Neutrophil (primary cell): Measurements from ENCODE around the gene ABHD16B.
A peak's percentile ranks its signal among the peaks of the same experiment; 100 is the strongest.

Source experiments
- H3K27ac ChIP-seq: fragments of 200-600 bp; sonication (generic); 2 replicates; pipeline ENCODE4 v1.5.1; 2016; ENCODE audit warnings: mild to moderate bottlenecking, moderate library complexity
- H3K27me3 ChIP-seq: fragments of 200-600 bp; sonication (generic); 2 replicates; pipeline ENCODE4 v1.6.0; 2016; ENCODE audit warnings: mild to moderate bottlenecking
- H3K36me3 ChIP-seq: fragments of 200-600 bp; sonication (generic); 2 replicates; pipeline ENCODE4 v1.5.1; 2017
- H3K4me1 ChIP-seq, 2 experiments: fragments of 200-600 bp in 1 of 2; sonication (generic) in 1 of 2; 1 replicate in 1 of 2; 2 replicates in 1 of 2; pipeline versions ENCODE4 v1.5.1 to v1.6.1; 2013 to 2016; ENCODE audit warnings: low read depth in 1 of 2, low read length in 1 of 2, mild to moderate bottlenecking in 1 of 2, moderate library complexity in 1 of 2; ENCODE audit not compliant: control insufficient read depth in 1 of 2, insufficient read depth in 1 of 2
- H3K4me3 ChIP-seq, 2 experiments: fragments of 200-600 bp in 1 of 2; sonication (generic) in 1 of 2; 1 replicate in 1 of 2; 2 replicates in 1 of 2; pipeline ENCODE4 v1.5.1; 2013 to 2016; ENCODE audit warnings: low read depth in 1 of 2, low read length in 1 of 2, mild to moderate bottlenecking in 1 of 2, moderate library complexity in 1 of 2
- H3K9me3 ChIP-seq: fragments of 200-600 bp; sonication (generic); 2 replicates; pipeline ENCODE4 v1.5.1; 2016
- TF ChIP-seq, protein P1 (sequence below): fragments of 200-600 bp; sonication (generic); IDR thresholded peaks from 2 replicates; pipeline ENCODE4 v1.5.1; 2016; ENCODE audit warnings: antibody characterized with exemption

Gene ABHD16B

DNA sequence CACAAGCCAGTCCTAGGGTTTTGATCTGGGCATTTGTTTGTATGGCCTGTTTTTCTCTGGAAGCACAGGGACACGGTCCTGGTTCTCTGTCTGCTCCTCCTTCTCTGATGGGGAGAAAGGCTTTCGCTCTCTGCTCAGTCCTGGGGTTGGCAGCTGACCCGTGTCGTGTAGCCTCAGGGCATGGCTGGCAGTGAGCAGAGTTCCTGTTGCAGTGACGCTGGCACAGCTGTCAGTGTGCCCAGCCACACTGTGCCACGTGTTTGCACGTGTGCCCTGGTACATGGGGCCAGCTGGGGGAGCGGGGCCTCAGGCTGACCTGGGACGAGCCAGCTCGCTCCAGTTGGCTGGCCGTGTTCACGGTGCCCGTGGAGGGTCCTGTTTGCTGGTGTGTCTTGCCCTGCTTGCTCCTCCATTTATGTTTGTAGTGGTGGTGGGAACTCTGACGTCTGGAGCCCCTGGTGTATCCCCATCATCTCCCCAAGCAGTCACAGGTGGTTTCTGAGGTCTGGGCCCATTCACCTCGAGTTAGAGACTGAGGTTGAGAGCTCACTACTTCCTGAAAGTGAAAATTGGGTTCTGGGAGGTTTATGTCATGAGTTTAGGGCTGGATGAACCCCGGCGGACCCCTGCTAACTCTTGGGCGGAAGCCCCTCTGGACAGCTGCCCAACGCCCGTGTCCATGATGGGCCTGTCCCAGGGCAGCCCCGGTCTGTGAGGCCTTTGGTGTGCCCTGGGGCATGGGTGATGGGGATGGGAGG is 23.4 kb downstream of the ABHD16B start:
- TF ChIP-seq, protein P1, sequence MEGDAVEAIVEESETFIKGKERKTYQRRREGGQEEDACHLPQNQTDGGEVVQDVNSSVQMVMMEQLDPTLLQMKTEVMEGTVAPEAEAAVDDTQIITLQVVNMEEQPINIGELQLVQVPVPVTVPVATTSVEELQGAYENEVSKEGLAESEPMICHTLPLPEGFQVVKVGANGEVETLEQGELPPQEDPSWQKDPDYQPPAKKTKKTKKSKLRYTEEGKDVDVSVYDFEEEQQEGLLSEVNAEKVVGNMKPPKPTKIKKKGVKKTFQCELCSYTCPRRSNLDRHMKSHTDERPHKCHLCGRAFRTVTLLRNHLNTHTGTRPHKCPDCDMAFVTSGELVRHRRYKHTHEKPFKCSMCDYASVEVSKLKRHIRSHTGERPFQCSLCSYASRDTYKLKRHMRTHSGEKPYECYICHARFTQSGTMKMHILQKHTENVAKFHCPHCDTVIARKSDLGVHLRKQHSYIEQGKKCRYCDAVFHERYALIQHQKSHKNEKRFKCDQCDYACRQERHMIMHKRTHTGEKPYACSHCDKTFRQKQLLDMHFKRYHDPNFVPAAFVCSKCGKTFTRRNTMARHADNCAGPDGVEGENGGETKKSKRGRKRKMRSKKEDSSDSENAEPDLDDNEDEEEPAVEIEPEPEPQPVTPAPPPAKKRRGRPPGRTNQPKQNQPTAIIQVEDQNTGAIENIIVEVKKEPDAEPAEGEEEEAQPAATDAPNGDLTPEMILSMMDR, result no peak
- Histone ChIP-seq H3K27me3 (no peaks in the 10 kb centered on the region), H3K27ac (no peak overlapping the region), H3K4me1 (peaks cover 11% of the 10 kb centered on the region in 2 experiments), H3K4me3 (no peak overlapping the region), H3K36me3 (peaks cover 95% of the 10 kb centered on the region), H3K9me3 (no peaks in the 10 kb centered on the region)

DNA sequence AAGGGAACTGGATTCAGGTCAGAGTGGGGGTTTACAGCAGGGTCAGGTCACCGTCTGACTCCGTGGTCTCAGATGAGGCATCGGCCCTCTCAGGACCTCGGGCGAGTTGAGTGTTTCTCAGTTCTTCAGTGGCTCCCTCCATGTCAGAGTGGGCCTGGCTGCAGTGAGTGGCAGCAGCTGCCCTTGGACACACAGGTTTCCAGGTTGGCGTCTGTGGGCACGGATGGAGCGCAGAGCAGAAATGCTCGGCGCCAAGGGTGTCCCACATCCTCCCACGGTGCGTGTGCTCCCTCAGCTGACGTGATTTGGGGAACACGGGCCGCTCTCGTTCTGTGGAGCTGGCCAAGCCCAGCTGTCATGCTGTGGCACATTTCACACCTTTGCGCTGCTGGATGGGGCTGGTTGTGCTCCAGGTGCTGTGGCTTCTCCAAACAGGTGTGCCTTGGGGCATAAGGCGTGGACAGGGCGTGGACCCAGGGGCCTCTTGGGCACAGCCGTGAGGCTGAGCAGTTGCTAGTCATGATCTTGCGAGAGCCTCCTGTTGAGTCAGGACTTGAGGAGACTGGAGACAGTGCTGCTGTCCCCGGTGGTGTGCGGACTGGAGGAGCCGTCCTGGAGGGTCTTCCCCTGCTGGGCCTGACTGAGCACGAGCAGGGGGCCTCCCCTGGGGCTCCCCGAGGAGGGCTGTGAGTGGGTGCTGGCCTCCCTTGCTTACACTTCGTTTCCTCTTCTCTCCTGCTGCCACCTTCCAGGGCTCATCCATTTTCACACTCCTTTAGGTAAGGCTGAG is 24.2 kb downstream of the ABHD16B start:
- TF ChIP-seq, protein P1, result no peak
- H3K27me3 ChIP-seq, result no peaks in the 10 kb centered on the region
- H3K27ac ChIP-seq, result peak overlapping the region; percentile 31
- H3K36me3 ChIP-seq, result peaks cover 100% of the 10 kb centered on the region
- H3K4me1 ChIP-seq, result peaks cover 18 to 19% of the 10 kb centered on the region in 2 experiments
- no peaks in the 10 kb centered on the region for H3K9me3 ChIP-seq
- no peak overlapping the region for H3K4me3 ChIP-seq

DNA sequence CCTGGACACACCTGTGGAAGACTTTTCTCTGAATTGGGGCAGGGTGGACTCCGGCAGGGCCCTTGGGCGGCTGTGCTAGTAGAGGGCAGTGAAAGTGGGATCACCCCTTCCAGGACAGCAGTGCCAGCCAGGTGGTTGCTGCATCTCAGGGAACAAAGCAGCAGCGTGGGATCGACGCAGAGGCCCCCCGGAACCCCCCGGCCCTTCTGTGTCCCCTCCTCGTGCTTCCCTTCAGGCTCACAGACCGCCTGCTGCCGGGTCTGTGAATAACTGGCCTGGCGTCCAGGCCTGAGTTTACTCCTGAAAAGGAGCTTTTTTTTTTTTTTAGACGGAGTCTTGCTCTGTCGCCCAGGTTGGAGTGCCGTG is 24.7 kb downstream of the ABHD16B start:
- Histone ChIP-seq H3K27me3 (no peaks in the 10 kb centered on the region), H3K36me3 (peaks cover 100% of the 10 kb centered on the region), H3K27ac (peak overlapping the region; percentile 31), H3K4me1 (peaks cover 24% of the 10 kb centered on the region in 2 experiments), H3K9me3 (no peaks in the 10 kb centered on the region), H3K4me3 (no peak overlapping the region)
- TF ChIP-seq, protein P1, result no peak

DNA sequence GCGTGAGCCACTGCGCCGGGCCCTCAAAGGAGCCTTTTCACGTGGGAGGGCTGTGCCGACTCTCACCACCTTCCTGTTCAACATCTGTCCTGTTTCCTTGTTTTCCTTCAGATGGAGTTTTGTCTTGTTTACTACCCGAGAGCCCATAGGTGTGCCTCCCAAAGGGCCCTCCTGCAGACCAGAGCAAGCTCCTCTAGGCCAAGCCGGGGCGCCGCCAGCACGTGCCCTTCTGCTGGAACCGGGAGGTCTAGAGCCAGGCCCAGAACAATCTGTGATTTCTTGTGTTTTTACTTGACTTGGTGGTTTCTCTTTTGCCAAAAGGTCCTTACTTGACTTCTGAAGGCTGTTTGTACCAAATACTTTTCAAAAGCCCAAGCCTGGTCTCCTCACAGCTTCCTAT is 25.6 kb downstream of the ABHD16B start:
- Histone ChIP-seq H3K4me3 (no peak overlapping the region), H3K27ac (peak overlapping the region; percentile 29), H3K9me3 (no peaks in the 10 kb centered on the region), H3K4me1 (peaks cover 27 to 28% of the 10 kb centered on the region in 2 experiments), H3K36me3 (peaks cover 100% of the 10 kb centered on the region), H3K27me3 (no peaks in the 10 kb centered on the region)
- TF ChIP-seq, protein P1, result no peak

DNA sequence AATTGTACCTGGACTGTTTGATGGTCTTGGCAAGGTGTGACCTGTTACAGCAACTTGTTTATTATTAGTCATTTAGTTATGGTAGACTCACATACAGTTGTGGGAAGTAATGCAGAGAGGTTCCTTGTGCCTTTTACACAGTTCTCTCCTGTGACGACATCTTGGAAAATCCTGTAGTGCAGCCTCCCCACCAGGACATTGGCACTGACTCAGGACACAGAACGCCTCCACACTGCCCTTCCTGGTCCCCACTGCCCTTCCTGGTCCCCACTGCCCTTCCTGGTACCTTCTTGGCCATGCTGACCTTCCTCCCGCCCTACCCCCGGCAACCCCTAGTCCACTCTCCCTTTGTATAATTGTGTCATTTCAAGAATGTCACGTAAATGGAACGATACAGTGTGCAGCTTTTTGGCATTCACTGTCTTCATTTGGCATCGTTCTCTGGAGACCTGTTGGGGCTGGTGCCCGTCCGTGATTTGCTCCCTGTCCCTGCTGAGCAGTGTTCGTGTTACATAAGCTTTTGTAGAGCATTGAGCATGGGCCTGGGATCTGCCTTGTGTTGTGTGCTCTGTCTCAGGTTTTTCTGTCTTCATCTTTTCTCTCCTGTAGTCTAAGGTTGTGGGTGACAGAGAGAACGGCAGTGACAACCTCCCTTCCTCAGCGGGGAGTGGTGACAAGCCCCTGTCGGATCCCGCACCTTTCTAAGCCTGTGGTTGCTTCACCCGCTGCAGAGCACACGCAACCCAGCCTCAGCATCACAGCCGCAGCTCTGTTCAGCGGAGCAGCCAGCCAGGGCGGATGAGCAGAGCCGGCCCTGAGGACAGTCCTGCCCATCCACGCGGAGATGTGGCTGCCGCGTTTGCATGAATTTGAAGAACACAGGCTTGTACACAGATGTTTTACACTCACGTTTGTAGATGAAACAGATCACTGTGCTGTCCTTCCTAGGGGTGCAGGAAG is 28.2 kb downstream of the ABHD16B start:
- Histone ChIP-seq H3K36me3 (peaks cover 84% of the 10 kb centered on the region), H3K27me3 (no peaks in the 10 kb centered on the region), H3K4me1 (peaks cover 35 to 38% of the 10 kb centered on the region in 2 experiments), H3K9me3 (no peaks in the 10 kb centered on the region), H3K4me3 (no peak overlapping the region), H3K27ac (peak overlapping the region; percentile 70)
- TF ChIP-seq, protein P1, result no peak
